Gastroesophageal sphincter (tissue), 4 donors: Measurements from ENCODE around the gene DIABLO. TPM values are rescaled to one million over a fixed set of nuclear protein-coding genes. Genes with fewer than 3 reads are reported as not detected.

ENCODE experiments used
- ATAC-seq: fragments of 150-250 bp; one replicate; pipeline ENCODE4 v1.9.1; 2016; ENCODE audit warnings: mild to moderate bottlenecking, moderate library complexity
- H3K27ac ChIP-seq, 4 donors: fragments of 200-600 bp; sonication (generic) in 3 of 4; 1 replicate in 3 of 4; 2 replicates in 1 of 4; pipeline ENCODE4 v1.5.1; 2016 to 2019
- H3K27me3 ChIP-seq: fragments of 200-600 bp; sonication (generic); one replicate; pipeline ENCODE4 v1.5.1; 2019
- H3K36me3 ChIP-seq, 2 donors: fragments of 200-600 bp; sonication (generic); one replicate each; pipeline ENCODE4 v1.5.1; 2019; ENCODE audit warnings: control low read depth in 1 of 2
- H3K4me1 ChIP-seq, 3 donors: fragments of 200-600 bp; sonication (generic); 1 replicate in 2 of 3; 2 replicates in 1 of 3; pipeline ENCODE4 v1.5.1; 2016 to 2019; ENCODE audit warnings: control low read depth in 2 of 3
- H3K4me3 ChIP-seq, 2 donors: fragments of 200-600 bp; sonication (generic); one replicate each; pipeline ENCODE4 v1.5.1; 2019; ENCODE audit warnings: mild to moderate bottlenecking in 1 of 2, moderate library complexity in 1 of 2
- H3K9me3 ChIP-seq, 3 donors: fragments of 200-600 bp; sonication (generic); one replicate each; pipeline ENCODE4 v1.5.1; 2017 to 2019; ENCODE audit warnings: control low read depth in 2 of 3
- EP300 ChIP-seq: sonication (generic); formaldehyde crosslinking; IDR thresholded peaks from one replicate; pipeline ENCODE4 v1.6.1; 2017; ENCODE audit warnings: antibody characterized with exemption, mild to moderate bottlenecking
- POLR2A ChIP-seq, 2 donors: fragments of 450-650 bp; IDR thresholded peaks; one replicate each; pipeline ENCODE4 v1.6.1; 2017; ENCODE audit warnings: antibody characterized with exemption in 2 of 2, mild to moderate bottlenecking in 2 of 2, moderate library complexity in 1 of 2
- POLR2AphosphoS5 ChIP-seq: sonication (generic); formaldehyde crosslinking; IDR thresholded peaks from one replicate; pipeline ENCODE4 v1.6.1; 2017; ENCODE audit warnings: antibody characterized with exemption
- WGBS, 2 donors: methylation state at CpG; one replicate each; pipeline ENCODE4 v1.1.5; 2018; ENCODE audit warnings: low coverage in 1 of 2; 5-methylcytosine and 5-hydroxymethylcytosine counted together
- total RNA-seq, 4 donors: library from RNA; depleted of rRNA; stranded (reverse); fragments of >200 nt; gene quantifications; one replicate each; pipeline ENCODE4 v1.1.0, GENCODE V29; 2016
- TF ChIP-seq, protein P1 (sequence below), 4 experiments: fragments of 200-600 bp in 2 of 4; fragments of 450-650 bp in 2 of 4; sonication (generic) in 1 of 4; IDR thresholded peaks; one replicate each; pipeline ENCODE4 v1.5.1; 2017 to 2019; ENCODE audit warnings: antibody characterized with exemption in 4 of 4, mild to moderate bottlenecking in 2 of 4, moderate library complexity in 2 of 4

DIABLO gene
- total RNA-seq, 4 donors from 2014 or later, result 35.8 to 45.3 (median 38.3) TPM

DNA sequence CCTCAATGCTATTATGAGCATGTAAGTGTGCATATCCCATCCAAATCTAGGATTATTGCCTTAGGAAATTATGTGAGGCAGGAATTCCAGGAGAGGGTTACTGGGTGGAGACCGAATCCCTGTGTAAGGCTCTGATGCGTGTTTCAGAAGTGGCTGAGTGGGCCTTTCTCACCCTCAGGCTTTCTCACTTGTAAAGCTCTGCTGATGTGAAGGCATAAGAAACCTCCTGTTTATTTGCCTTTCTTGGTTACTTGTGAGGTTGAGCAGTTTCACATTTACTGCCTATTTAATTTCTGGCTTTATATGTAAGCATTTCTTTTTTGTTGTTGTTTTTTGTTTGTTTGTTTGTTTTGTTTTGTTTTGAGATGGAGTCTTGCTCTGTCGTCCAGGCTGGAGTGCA lies 62.9 kb downstream of the DIABLO start:
- no peak overlapping the region for H3K27ac ChIP-seq
- H3K27me3 ChIP-seq, result peaks cover 4% of the 10 kb centered on the region
- no peaks in the 10 kb centered on the region for H3K4me1 ChIP-seq
- H3K9me3 ChIP-seq, result no peaks in the 10 kb centered on the region
- 94% methylated on average over 3 of the region's 3 CpGs; no CpG with 5 or more reads in 1 of the 2 donors for WGBS, 2 donors
- TF ChIP-seq POLR2A (IDR thresholded peaks at IDR 0.05), result no peak
- no peak for TF ChIP-seq POLR2AphosphoS5
- TF ChIP-seq EP300, result no peak
- TF ChIP-seq, protein P1, sequence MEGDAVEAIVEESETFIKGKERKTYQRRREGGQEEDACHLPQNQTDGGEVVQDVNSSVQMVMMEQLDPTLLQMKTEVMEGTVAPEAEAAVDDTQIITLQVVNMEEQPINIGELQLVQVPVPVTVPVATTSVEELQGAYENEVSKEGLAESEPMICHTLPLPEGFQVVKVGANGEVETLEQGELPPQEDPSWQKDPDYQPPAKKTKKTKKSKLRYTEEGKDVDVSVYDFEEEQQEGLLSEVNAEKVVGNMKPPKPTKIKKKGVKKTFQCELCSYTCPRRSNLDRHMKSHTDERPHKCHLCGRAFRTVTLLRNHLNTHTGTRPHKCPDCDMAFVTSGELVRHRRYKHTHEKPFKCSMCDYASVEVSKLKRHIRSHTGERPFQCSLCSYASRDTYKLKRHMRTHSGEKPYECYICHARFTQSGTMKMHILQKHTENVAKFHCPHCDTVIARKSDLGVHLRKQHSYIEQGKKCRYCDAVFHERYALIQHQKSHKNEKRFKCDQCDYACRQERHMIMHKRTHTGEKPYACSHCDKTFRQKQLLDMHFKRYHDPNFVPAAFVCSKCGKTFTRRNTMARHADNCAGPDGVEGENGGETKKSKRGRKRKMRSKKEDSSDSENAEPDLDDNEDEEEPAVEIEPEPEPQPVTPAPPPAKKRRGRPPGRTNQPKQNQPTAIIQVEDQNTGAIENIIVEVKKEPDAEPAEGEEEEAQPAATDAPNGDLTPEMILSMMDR (IDR thresholded peaks at IDR 0.05), result no peak
- no peak for ATAC-seq
- no peak overlapping the region for H3K4me3 ChIP-seq
- H3K36me3 ChIP-seq, result no peaks in the 10 kb centered on the region

DNA sequence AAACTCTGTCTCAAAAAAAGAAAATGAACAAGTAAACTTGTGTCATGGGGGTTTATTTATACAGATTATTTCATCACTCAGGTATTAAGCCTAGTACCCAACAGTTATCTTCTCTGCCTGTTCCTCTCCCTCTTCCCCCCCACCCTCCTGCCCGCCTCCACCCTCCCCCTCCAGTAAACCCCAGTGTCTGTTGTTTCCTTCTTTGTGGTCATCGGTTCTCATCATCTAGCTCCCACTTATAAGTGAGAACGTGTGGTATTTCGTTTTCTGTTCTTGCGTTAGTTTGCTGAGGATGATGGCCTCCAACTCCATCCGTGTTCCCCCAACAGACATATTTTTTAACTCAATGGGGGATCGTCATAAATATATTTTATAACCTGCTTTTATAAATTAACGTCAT lies 64.2 kb downstream of the DIABLO start:
- H3K9me3 ChIP-seq, result no peaks in the 10 kb centered on the region
- H3K4me3 ChIP-seq, result no peak overlapping the region
- no peaks in the 10 kb centered on the region for H3K36me3 ChIP-seq
- no peak overlapping the region for H3K27ac ChIP-seq
- H3K27me3 ChIP-seq, result peaks cover 3% of the 10 kb centered on the region
- 78 to 79% methylated on average over 7 of the region's 8 CpGs for WGBS, 2 donors
- TF ChIP-seq POLR2AphosphoS5 (no peak), EP300 (no peak), POLR2A (IDR thresholded peaks at IDR 0.05) (no peak)
- TF ChIP-seq, protein P1 (IDR thresholded peaks at IDR 0.05), result no peak
- H3K4me1 ChIP-seq, result no peaks in the 10 kb centered on the region
- ATAC-seq, result no peak

DNA sequence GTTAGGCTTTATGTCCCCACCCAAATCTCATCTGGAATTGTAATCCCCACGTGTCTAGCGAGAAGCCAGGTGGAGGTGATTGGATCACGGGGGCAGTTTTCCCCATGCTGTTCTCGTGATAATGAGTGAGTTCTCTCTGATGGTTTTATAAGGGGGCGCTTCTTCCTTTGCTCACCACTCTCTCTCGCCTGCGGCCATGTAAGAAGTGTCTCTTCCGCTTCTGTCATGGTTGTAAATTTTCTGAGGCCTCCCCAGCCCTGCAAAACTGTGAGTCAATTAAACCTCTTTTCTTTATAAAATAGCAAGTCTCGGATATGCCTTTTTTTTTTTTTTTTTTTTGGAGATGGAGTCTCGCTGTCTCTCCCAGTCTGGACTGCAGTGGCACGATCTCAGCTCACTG lies 65.1 kb downstream of the DIABLO start:
- no peaks in the 10 kb centered on the region for H3K27me3 ChIP-seq
- H3K9me3 ChIP-seq, result no peaks in the 10 kb centered on the region
- no peak overlapping the region for H3K4me3 ChIP-seq
- no peak for ATAC-seq
- H3K36me3 ChIP-seq, result no peaks in the 10 kb centered on the region
- H3K4me1 ChIP-seq, result no peaks in the 10 kb centered on the region
- WGBS, 2 donors, result 69 to 75% methylated on average over 7 to 9 of the region's 11 CpGs
- no peak for TF ChIP-seq POLR2AphosphoS5
- no peak for TF ChIP-seq POLR2A (IDR thresholded peaks at IDR 0.05)
- TF ChIP-seq, protein P1 (IDR thresholded peaks at IDR 0.05), result no peak
- TF ChIP-seq EP300, result no peak
- H3K27ac ChIP-seq, result no peak overlapping the region

DNA sequence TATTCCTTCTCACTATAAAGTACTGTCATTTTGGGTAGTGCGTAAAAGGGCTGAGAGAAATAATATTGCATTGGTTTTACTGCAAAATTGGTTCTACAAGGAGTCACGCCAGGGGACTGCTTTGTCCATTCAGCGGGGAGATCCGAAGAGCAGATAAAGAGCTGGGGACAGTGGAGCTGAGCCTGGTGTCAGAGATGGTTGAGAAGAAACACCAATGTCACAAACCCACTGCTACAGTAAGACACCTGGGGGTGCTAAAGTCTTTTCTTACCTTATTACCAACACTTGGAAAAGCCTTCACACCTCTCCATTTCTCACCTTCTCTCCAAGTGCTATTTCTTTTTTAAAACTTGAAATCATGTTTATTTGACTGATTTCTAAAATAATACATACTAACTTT lies 66.0 kb downstream of the DIABLO start:
- H3K27me3 ChIP-seq, result no peaks in the 10 kb centered on the region
- no peaks in the 10 kb centered on the region for H3K36me3 ChIP-seq
- 60 to 61% methylated on average over 4 of the region's 4 CpGs for WGBS, 2 donors
- no peak overlapping the region for H3K27ac ChIP-seq
- ATAC-seq, result no peak
- H3K4me3 ChIP-seq, result no peak overlapping the region
- no peaks in the 10 kb centered on the region for H3K4me1 ChIP-seq
- TF ChIP-seq POLR2A (IDR thresholded peaks at IDR 0.05), result no peak
- TF ChIP-seq, protein P1 (IDR thresholded peaks at IDR 0.05), result no peak
- TF ChIP-seq EP300, result no peak
- TF ChIP-seq POLR2AphosphoS5, result no peak
- no peaks in the 10 kb centered on the region for H3K9me3 ChIP-seq

DNA sequence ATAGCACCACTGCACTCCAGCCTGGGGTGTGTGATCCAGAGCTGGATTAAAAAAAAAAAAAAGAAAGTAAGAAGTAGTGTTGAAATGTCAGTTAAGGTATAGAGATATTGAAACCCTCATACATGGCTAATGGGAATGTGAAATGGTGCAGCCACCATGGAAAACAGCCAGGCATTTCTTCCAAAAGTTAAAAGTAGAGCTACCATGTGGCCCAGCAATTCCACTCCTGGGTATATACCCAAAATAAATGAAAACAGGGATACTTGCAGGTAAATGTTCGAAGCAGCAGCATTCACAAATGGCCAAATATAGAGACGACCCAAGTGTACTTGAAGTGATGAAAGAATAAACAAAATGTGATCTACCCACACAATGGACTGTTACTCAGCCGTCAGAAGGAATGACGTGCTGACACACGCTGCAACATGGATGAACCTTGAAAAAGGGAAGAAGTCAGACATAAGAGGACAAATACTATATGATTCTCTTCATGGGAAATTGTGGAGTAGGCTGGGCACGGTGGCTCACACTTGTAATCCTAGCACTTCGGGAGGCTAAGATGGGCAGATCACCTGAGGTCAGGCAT lies 67.1 kb downstream of the DIABLO start:
- WGBS, 2 donors, result 80% methylated on average over 6 to 7 of the region's 7 CpGs
- Histone ChIP-seq H3K36me3 (no peaks in the 10 kb centered on the region), H3K27me3 (no peaks in the 10 kb centered on the region), H3K9me3 (no peaks in the 10 kb centered on the region), H3K4me1 (no peaks in the 10 kb centered on the region), H3K27ac (no peak overlapping the region), H3K4me3 (no peak overlapping the region)
- no peak for TF ChIP-seq POLR2A (IDR thresholded peaks at IDR 0.05)
- TF ChIP-seq POLR2AphosphoS5, result no peak
- TF ChIP-seq, protein P1 (IDR thresholded peaks at IDR 0.05), result no peak
- TF ChIP-seq EP300, result no peak
- no peak for ATAC-seq
